Neural progenitor cell (in vitro differentiated cells): ENCODE data around the gene S100A14. TPM values are rescaled to one million over a fixed set of nuclear protein-coding genes. Genes with fewer than 3 reads are reported as not detected.

Experiments used
- DNase-seq: peaks from one replicate; pipeline ENCODE4 v3.0.0-alpha.2; 2016; ENCODE audit warnings: low spot score
- H2AFZ ChIP-seq: fragments of 200-600 bp; sonication (generic); replicated peaks from 2 replicates; pipeline ENCODE4 v1.6.1; 2016; ENCODE audit warnings: antibody characterized with exemption
- H3F3A ChIP-seq: fragments of 200-600 bp; sonication (generic); 2 replicates; pipeline ENCODE4 v1.6.1; 2016; ENCODE audit warnings: antibody characterized with exemption, low read depth
- H3K27ac ChIP-seq: fragments of 200-600 bp; sonication (generic); 2 replicates; pipeline ENCODE4 v1.5.1; 2016; ENCODE audit warnings: mild to moderate bottlenecking
- H3K27me3 ChIP-seq: fragments of 200-600 bp; sonication (generic); 2 replicates; pipeline ENCODE4 v1.6.1; 2016; ENCODE audit warnings: mild to moderate bottlenecking, moderate library complexity
- H3K36me3 ChIP-seq: fragments of 200-600 bp; sonication (generic); 2 replicates; pipeline ENCODE4 v1.5.1; 2016
- H3K4me1 ChIP-seq: fragments of 200-600 bp; sonication (generic); 2 replicates; pipeline ENCODE4 v1.6.1; 2016; ENCODE audit warnings: mixed run types
- H3K4me2 ChIP-seq: fragments of 200-600 bp; sonication (generic); 2 replicates; pipeline ENCODE4 v1.6.1; 2016
- H3K4me3 ChIP-seq: fragments of 200-600 bp; sonication (generic); 2 replicates; pipeline ENCODE4 v1.5.1; 2016
- H3K79me2 ChIP-seq: fragments of 200-600 bp; sonication (generic); 2 replicates; pipeline ENCODE4 v1.6.1; 2016; ENCODE audit warnings: low read depth
- H3K9ac ChIP-seq: fragments of 200-600 bp; sonication (generic); 2 replicates; pipeline ENCODE4 v1.6.1; 2016
- H3K9me3 ChIP-seq: fragments of 200-600 bp; sonication (generic); 2 replicates; pipeline ENCODE4 v1.5.1; 2016; ENCODE audit warnings: low read depth
- H4K20me1 ChIP-seq: fragments of 200-600 bp; sonication (generic); 2 replicates; pipeline ENCODE4 v1.6.1; 2016; ENCODE audit warnings: low read depth
- H3K27ac Mint-ChIP-seq: 3 replicates; pipeline ENCODE4 v1.8.0; 2021; ENCODE audit warnings: mixed read lengths
- H3K27me3 Mint-ChIP-seq: 2 replicates; pipeline ENCODE4 v1.8.0; 2022; ENCODE audit warnings: low read depth, mild to moderate bottlenecking, inconsistent platforms, moderate library complexity, mixed read lengths; ENCODE audit not compliant: insufficient read depth
- H3K36me3 Mint-ChIP-seq: 3 replicates; pipeline ENCODE4 v1.8.0; 2021; ENCODE audit warnings: mixed read lengths
- H3K4me1 Mint-ChIP-seq: 3 replicates; pipeline ENCODE4 v1.8.0; 2021; ENCODE audit warnings: mixed read lengths
- H3K4me3 Mint-ChIP-seq: 3 replicates; pipeline ENCODE4 v1.8.0; 2021; ENCODE audit warnings: mild to moderate bottlenecking, moderate library complexity, mixed read lengths
- H3K9me3 Mint-ChIP-seq: 3 replicates; pipeline ENCODE4 v1.8.0; 2020; ENCODE audit warnings: mixed read lengths
- CTCF ChIP-seq: fragments of 200-600 bp; sonication (generic); IDR thresholded peaks from 2 replicates; pipeline ENCODE4 v1.5.1; 2017; ENCODE audit warnings: antibody characterized with exemption, mild to moderate bottlenecking
- EZH2 ChIP-seq: fragments of 200-600 bp; sonication (generic); IDR thresholded peaks from 2 replicates; pipeline ENCODE4 v1.6.1; 2017; ENCODE audit warnings: antibody characterized with exemption, mild to moderate bottlenecking, moderate library complexity
- EZH2phosphoT487 ChIP-seq: fragments of 200-600 bp; sonication (generic); IDR thresholded peaks from 2 replicates; pipeline ENCODE4 v1.6.1; 2017; ENCODE audit warnings: antibody characterized with exemption
- total RNA-seq: library from RNA; depleted of rRNA; stranded (reverse); fragments of >200 nt; gene quantifications from 2 replicates; pipeline ENCODE4 v1.2.3, GENCODE V29; 2015; ENCODE audit warnings: low replicate concordance

The S100A14 gene
- total RNA-seq, 1 donor from 2014 or later: not detected

GRCh38 chr1:153568367-153569099 lies 47.6 kb downstream of the S100A14 start:
- no peaks in the 10 kb centered on the region for H3K36me3 Mint-ChIP-seq
- Histone ChIP-seq H3K79me2 (no peaks in the 10 kb centered on the region), H3K9me3 (no peaks in the 10 kb centered on the region), H2AFZ (peak overlapping the region; percentile 92), H3K4me3 (no peak overlapping the region), H3K27ac (no peak overlapping the region), H3K4me1 (peaks cover 17% of the 10 kb centered on the region), H3K9ac (no peak overlapping the region), H3K27me3 (no peaks in the 10 kb centered on the region), H4K20me1 (no peaks in the 10 kb centered on the region), H3K36me3 (no peaks in the 10 kb centered on the region), H3K4me2 (peak overlapping the region; percentile 21), H3F3A (no peaks in the 10 kb centered on the region)
- H3K27me3 Mint-ChIP-seq: peaks cover 19% of the 10 kb centered on the region
- peaks cover 50% of the 10 kb centered on the region for H3K4me1 Mint-ChIP-seq
- H3K9me3 Mint-ChIP-seq: no peaks in the 10 kb centered on the region
- H3K27ac Mint-ChIP-seq: no peak overlapping the region
- DNase-seq: peak; percentile 91
- peak; percentile 96 for TF ChIP-seq CTCF
- no peak for TF ChIP-seq EZH2phosphoT487
- TF ChIP-seq EZH2: peak; percentile 24
- peak overlapping the region; percentile 46 for H3K4me3 Mint-ChIP-seq

GRCh38 chr1:153567621-153568366 lies 48.3 kb downstream of the S100A14 start:
- Mint-ChIP-seq H3K27me3 (peaks cover 20% of the 10 kb centered on the region), H3K36me3 (no peaks in the 10 kb centered on the region), H3K9me3 (no peaks in the 10 kb centered on the region), H3K4me1 (peaks cover 46% of the 10 kb centered on the region), H3K4me3 (peak overlapping the region; percentile 57), H3K27ac (peak overlapping the region; percentile 64)
- H3K9me3 ChIP-seq: no peaks in the 10 kb centered on the region
- H3F3A ChIP-seq: no peaks in the 10 kb centered on the region
- H3K4me2 ChIP-seq: peak overlapping the region; percentile 21
- peak overlapping the region; percentile 35 for H2AFZ ChIP-seq
- H3K4me3 ChIP-seq: no peak overlapping the region
- H3K4me1 ChIP-seq: peaks cover 17% of the 10 kb centered on the region
- H3K27ac ChIP-seq: no peak overlapping the region
- no peaks in the 10 kb centered on the region for H3K36me3 ChIP-seq
- no peaks in the 10 kb centered on the region for H3K79me2 ChIP-seq
- TF ChIP-seq EZH2: no peak
- no peak for TF ChIP-seq EZH2phosphoT487
- no peak overlapping the region for H3K9ac ChIP-seq
- H4K20me1 ChIP-seq: no peaks in the 10 kb centered on the region
- H3K27me3 ChIP-seq: no peaks in the 10 kb centered on the region
- peak; percentile 39 for DNase-seq

- no peak overlapping the region for H3K27ac ChIP-seq
- no peak overlapping the region for H3K4me2 ChIP-seq
Measured at GRCh38 chr1:153566414-153567371, 49.4 kb downstream of the S100A14 start.

More at GRCh38 chr1:153566414-153567371, 49.4 kb downstream of the S100A14 start:
- no peak for TF ChIP-seq CTCF
- TF ChIP-seq EZH2: no peak
- TF ChIP-seq EZH2phosphoT487: no peak
- Mint-ChIP-seq H3K27ac (peak overlapping the region; percentile 97), H3K4me3 (peak overlapping the region; percentile 52), H3K36me3 (no peaks in the 10 kb centered on the region), H3K9me3 (no peaks in the 10 kb centered on the region), H3K27me3 (peaks cover 20% of the 10 kb centered on the region), H3K4me1 (peaks cover 43% of the 10 kb centered on the region)
- no peaks in the 10 kb centered on the region for H4K20me1 ChIP-seq
- DNase-seq: peak; percentile 56
- no peaks in the 10 kb centered on the region for H3K27me3 ChIP-seq
- H3K36me3 ChIP-seq: no peaks in the 10 kb centered on the region
- H3K4me1 ChIP-seq: peaks cover 17% of the 10 kb centered on the region
- H3F3A ChIP-seq: no peaks in the 10 kb centered on the region
- H3K4me3 ChIP-seq: no peak overlapping the region
- H3K9ac ChIP-seq: no peak overlapping the region
- no peaks in the 10 kb centered on the region for H3K9me3 ChIP-seq
- H3K79me2 ChIP-seq: no peaks in the 10 kb centered on the region
- H2AFZ ChIP-seq: peak overlapping the region; percentile 23
